Left kidney (tissue), 2 donors: ENCODE results near the gene TRIM50. TPM values are rescaled to one million over a fixed set of nuclear protein-coding genes. Genes with fewer than 3 reads are reported as not detected.
"Not testable (repeated sequence)": the region's sequence is repeated elsewhere in the genome, so short reads cannot be mapped to it uniquely, and the experiment has no call there.

ENCODE experiments used
- DNase-seq: peaks from one replicate; pipeline ENCODE4 v3.0.0-alpha.2; 2013
- polyA plus RNA-seq: library from polyadenylated mRNA; unstranded; fragments of 120-200 nt; gene quantifications from one replicate; pipeline ENCODE4 v1.2.1, GENCODE V29; 2013; ENCODE audit not compliant: insufficient read length

The TRIM50 gene
- polyA plus RNA-seq, 1 donor, result 0.32 TPM

DNA sequence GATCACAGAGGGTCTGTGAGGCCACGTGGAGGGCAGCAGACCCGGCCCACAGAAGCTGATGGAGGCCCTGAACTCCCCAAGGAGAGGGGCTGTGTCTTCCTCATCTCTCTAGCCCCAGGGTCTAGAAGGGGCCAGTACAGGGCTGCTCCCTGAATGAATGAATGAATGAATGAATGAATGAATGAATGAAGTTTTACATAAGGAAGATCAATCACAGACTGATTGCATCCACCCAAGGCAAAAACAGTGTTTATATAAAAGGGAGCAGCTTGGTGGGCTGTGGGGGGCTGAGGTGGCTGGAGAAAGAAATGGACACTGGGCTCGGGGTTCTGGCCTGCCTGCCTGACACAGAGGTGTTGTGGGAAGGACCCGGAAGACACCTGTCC lies 14.4 kb downstream of the TRIM50 start:
- DNase-seq, result no peak

DNA sequence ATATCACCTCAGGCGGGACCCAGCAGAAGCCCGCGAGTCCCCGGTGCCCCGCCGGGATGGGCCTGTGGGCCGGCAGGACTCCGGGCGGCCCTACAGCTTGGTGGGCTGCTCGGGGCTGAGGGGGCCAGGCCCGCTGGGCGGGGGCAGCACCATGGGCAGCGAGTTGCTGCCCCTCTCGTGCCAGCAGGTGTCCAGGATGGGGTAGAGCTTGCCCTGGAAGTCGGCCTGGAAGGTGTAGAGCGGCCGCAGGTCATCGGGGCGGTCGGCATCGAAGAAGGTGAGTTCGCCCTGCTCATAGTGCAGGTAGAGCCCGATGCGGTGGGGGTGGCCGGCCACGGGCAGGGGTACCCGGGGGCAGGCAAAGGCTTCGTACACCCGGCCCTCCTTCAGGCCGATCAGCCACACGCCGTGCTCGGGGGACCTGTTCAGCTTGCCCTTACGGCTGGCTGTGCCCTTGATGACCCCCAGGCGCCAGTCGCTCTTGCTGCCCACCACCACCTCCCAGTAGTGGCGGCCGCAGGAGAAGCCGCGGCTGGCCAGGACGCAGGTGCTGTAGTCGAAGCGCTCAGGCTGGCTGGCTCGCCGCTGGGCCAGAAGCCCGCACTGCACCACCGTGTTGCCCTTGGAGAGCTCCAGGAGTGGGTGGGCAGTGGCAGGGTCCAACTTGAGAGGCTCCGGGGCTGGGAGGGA lies 14.9 kb downstream of the TRIM50 start:
- no peak for DNase-seq

DNA sequence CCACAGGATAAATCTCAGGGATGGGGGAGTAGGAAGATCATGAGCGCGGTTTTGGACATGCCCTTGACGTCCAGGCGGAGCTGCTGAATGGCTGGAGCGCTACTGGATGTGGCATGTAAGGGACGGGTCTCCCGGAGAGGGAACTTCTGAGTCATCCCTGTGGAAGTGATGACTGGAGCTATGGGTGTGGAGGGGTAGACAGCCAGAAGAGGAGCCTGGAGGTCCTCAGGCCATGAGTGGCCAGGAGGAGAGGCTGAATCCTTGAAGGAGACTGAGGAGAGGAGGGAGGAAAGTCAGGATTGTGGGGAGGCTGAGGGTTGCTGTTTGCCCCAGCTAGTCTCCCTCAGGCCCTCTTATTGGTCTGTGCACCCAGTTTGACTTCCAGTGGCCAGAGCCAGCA lies 16.5 kb downstream of the TRIM50 start:
- not testable (repeated sequence) for DNase-seq

DNA sequence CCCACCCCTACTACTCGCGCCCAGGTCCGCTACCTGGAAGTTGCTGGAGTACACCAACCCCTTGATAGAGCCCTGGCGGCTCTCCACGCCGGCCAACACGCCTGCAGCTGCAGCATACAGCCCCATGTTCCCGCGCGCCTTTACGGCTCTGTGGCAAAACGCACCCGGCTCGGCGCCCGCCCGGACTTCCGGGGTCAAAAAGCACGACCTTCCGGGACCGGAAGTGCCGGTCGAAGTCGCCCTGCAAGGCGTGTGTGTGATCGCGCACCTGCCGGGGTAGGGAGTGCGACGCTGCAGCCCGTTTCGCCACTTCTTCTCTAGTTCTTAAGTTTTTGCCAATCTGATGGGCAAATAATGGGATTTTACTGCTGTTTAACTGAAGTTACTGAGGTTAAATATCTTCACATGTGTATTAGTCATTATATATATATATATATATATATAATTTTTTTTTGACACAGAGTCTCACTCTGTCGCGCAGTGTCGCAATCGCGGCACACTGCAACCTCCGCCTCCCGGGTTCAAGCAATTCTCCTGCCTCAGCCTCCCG lies 19.1 kb downstream of the TRIM50 start, which contains the start of gene NSUN5:
NSUN5 (minus strand) TSS at position 162 of the 550 bp plus-strand sequence; CDS start at position 126, 36 bp downstream.
- DNase-seq, result peak; percentile 63

DNA sequence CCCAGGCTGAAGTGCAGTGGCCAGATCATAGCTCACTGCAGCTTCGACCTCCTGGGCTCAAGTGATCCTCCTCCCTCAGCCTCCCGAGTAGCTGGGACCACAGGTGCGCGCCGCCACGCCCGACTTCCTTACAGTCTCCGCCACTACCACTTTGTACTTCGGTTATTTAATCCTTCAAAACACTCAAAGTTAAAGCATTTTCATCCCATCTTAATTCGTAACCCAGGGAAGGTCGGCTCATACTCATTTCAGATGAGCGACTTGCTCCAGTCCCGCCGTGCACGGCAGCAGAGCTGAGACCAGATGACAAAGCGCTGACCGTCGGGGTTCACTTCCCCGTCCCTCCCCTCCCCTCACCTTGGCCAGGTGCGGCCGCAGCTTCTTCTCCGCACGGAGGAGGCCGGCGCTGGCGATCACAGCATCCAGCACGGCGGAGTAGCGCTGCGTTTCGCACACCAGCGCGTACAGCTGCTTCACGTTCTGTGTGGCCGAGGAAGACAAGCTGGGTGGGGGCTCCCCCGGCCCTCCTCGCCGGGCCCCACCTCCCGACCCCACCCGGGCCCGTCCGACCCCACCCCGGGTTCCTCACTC lies 19.7 kb downstream of the TRIM50 start:
- DNase-seq, result no peak

DNA sequence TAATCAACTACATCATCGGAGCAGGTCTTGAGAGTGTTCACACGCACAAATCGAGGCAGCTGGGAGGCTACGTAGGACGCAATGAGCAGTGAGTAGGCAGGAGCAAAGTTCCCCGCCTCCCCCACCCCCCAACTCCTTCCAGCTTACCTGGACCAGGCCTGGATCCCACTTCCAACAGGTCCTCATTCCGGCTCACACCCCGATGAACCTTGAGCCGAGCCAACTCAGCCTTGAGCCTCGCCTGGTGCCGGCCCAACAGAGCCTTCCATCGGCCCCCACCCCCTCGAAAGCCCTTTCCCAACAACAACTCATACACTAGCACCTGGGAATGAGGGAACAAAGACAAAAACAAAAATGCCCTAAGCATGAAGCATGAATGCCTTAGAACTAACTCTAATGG lies 20.4 kb downstream of the TRIM50 start:
- no peak for DNase-seq

DNA sequence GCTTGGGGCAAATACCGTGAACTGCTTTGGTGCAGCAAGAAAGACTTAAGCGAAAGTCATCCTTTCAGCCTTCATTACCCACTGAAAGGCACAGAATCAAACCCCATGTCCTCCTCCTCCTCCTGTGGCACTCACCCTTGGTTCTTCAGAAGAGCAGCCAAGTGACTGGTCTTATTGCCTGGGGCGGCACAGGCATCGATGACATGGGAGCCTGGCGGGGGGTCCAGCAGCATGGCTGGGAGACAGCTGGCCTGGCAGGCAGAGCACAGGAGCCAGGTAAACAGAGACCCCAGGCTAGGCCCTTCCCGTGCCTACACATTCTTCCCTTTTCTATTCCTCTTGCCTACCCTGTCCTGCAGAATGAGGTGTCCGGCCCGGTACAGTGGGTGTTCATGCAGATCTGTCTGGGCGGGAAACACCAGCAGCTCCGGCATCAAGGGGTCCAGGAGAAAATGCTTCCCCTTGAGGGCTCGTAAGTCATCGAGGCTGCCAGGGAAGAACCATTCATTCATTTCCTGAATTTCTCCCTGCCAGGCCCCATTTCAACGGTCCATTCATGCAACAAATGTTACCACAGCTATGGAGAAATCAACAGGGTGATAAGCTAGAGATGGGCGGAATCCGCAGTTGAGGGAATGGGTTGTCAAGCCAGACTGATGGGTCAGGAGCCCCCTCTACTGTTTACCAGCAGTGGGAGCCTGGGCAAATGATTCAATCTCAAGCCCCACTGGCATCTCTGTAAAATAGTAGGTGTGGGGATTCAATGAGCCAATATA lies 23.1 kb downstream of the TRIM50 start:
- DNase-seq, result not testable (repeated sequence)

DNA sequence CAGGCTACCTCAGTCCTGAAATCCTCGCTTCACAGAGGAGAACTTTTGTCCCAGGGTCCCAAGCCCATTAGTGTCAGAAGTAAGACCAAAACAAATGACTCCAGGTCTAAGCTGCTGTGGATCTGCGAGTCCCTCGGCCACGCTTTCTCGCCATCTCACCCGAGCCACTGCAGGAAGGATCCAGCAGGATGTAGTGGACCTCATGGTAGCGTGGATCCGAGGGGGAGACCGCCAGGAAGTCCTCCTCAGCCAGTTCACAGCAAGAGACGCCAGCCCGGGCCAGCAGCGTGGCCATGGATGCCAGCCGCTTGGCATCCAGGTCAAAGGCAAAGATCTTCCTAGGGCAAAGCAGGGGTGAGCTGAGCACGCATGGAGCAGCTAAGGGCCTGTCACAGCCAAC lies 23.8 kb downstream of the TRIM50 start:
- DNase-seq, result no peak

DNA sequence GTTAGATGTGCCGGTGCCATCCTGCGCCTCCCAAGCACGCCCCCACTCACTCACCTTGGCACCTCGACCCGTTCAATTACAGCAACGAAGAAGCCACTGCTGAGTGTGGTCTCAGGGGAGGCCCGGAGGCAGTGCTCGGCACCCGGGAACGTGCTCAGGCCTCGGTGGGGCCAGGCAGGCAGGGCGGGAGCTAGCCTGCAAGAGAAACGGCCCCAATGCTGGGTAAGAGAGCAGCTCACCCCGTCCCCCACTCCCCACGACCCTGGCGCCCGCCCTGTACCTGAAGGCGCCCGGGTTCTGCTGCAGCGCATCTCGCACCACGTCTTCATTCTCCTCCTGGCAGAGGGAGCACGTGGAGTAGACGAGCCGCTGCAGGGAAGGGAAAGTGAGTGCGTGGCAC lies 24.3 kb downstream of the TRIM50 start:
- no peak for DNase-seq

DNA sequence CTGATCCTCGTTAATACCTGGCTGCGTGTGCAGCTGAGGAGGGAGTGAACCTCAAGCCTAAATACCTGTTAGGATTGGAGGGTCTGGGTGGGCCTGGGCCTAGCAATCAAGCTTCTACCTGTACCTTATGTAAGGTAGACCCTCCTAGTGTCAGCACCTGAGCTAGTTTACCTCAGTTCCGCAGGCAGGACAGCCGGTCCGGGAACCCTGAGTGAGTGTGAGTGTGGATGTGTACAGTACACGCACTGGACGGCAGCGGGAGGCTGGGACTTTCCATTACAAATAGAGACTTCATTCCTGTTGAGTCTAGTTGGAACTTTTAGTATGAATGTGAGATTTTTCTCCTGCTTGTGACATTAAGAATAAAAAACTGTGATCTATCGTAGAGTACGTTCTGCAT lies 25.0 kb downstream of the TRIM50 start:
- not testable (repeated sequence) for DNase-seq

DNA sequence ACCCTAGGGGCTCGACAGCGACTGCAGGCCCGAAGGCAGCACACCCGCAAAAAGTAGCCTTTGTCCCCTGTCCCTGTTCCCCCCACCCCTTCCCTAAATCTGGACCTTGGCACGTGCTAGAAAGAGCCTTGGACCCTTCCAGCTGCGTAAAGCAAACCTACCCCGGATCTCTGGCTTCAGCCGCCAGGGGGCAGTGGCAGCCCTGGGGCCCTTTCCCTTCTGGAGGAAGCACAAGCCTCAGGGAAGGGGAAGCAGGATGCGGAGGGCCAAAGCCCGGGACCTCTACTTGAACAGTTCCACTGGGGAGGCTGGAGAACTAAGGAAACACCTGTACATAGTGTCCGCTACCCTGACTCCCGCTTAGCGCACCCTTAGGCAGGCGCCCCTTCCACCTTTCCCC lies 26.8 kb downstream of the TRIM50 start:
- not testable (repeated sequence) for DNase-seq

DNA sequence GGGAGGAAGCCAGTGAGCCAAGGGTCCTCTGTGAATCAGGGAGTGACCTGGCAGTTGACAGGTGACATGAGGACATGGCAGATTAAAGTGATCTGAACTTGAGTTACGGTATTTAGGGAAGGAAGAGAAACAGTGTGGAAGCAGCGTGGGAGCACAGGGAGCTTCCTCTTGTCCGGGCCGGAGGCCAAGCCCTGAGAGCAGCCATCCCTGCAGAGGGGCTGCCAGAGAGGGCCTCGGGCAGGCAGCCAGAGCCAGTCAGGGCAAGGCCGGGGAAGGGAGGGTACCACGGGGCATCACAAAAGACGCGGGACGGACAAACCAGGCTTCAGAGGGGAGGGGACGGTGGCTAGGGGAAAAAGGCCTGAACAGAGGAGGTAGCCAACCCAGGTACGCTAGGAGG lies 28.1 kb downstream of the TRIM50 start:
- DNase-seq, result not testable (repeated sequence)

DNA sequence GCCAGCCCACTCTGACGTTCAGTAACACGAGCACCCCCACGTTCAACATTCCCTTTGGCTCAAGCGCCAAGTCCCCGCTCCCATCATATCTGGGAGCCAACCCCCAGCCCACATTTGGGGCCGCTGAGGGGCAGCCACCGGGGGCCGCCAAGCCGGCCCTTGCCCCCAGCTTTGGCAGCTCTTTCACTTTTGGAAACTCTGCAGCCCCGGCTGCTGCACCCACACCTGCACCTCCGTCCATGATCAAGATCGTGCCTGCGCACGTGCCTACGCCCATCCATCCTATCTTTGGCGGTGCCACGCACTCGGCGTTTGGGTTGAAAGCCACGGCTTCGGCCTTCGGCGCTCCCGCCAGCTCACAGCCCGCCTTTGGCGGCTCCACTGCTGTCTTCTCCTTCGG lies 30.2 kb downstream of the TRIM50 start:
- not testable (repeated sequence) for DNase-seq

DNA sequence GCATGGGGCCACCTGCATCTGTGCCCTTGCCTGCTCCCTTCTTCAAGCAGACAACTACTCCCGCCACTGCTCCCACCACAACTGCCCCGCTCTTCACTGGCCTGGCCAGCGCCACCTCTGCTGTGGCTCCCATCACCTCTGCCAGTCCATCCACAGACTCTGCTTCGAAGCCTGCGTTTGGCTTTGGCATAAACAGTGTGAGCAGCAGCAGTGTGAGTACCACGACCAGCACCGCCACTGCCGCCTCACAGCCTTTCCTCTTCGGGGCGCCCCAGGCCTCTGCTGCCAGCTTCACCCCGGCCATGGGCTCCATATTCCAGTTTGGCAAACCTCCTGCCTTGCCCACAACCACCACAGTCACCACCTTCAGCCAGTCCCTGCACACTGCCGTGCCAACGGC lies 30.6 kb downstream of the TRIM50 start:
- DNase-seq, result not testable (repeated sequence)

DNA sequence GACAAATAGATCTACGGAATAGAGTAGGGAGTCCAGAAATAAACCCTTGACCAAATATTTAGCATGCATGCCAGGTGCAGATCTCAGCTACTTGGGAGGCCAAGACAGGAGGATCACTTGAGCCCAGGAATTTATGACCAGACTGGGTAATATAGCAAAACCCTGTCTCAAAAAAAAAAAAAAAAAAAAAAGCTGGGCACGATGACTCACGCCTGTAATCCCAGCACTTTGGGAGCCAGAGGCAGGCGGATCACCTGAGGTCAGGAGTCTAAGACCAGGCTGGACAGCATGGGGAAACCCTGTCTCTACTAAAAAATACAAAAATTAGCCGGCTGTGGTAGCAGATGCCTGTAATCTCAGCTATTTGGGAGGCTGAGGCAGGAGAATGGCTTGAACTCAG lies 50.7 kb downstream of the TRIM50 start:
- not testable (repeated sequence) for DNase-seq

DNA sequence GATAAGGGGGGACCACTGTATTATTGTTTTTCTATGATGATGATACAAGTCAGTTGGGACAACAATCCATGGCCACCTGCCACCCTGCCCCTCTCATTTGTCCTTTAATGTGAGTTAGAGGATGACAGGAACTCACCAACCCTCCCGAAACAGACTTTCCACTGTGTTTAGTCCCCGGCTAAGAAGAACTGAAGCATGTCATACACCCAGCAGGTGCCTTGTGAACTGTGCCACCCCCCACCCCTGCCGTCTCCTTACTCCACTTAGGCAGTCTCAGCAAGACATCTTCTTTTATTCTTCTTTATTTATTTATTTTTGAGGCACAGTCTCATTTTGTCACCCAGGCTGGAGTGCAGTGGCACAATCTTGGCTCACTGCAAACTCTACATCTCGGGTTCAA lies 60.1 kb downstream of the TRIM50 start:
- not testable (repeated sequence) for DNase-seq

DNA sequence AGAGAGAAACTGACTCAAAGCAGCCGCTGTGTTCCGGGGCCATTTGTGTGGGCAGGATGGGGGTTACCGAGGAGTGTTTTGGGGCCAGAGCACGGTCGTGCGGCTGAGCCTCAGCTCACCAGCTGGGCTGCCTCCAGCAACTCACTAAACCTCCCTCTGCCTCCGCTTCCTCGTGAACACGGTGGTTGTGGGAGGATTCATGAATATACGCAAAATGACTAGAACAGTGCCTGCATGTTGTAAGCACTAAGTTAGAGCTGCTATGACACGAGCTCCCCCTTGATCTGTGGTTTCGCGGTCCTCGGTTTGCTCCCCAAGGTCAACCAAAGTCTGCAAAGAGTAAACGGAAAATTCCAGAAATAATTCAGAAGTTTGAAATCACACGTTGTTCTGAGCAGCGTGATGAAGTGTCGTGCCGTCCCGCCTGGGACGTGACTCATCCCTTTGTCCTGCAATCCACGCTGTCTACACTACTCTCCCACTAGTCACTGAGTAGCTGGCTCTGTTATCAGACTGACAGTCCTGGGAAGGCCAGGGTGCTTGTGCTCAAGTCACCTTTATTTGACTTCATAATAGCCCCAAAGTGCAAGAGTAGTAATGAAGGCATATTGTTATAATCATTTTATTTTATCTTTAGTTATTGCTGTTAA lies 61.0 kb downstream of the TRIM50 start:
- not testable (repeated sequence) for DNase-seq

Other genes starting within 250 kb of the TRIM50 start
- gene SPDYE9, start 242.0 kb downstream of the TRIM50 start, polyA plus RNA-seq, result 1.5 TPM
- gene NSUN5, start 19.3 kb downstream of the TRIM50 start, polyA plus RNA-seq, result 14.1 TPM
- gene FKBP6, start 79 bp upstream of the TRIM50 start, polyA plus RNA-seq, result 0.60 TPM
- 0.28 TPM for gene FZD9, start 105.7 kb upstream of the TRIM50 start, polyA plus RNA-seq
- gene BAZ1B, start 194.2 kb upstream of the TRIM50 start, polyA plus RNA-seq, result 85.9 TPM
- 40.5 TPM for gene BCL7B, start 229.6 kb upstream of the TRIM50 start, polyA plus RNA-seq